Tibial artery (tissue), 4 donors: ENCODE results near the gene VEGFB.
A peak's percentile ranks its signal among the peaks of the same experiment; 100 is the strongest.

Experiments
- DNase-seq, 2 donors: peaks; one replicate each; pipeline ENCODE4 v3.0.0-alpha.2; 2019
- H3K27ac ChIP-seq, 2 donors: fragments of 200-600 bp; sonication (generic) in 1 of 2; 1 replicate in 1 of 2; 2 replicates in 1 of 2; pipeline ENCODE4 v1.5.1; 2018 to 2019; ENCODE audit warnings: mild to moderate bottlenecking in 1 of 2
- H3K27me3 ChIP-seq, 2 donors: fragments of 200-600 bp; sonication (generic) in 1 of 2; one replicate each; pipeline versions ENCODE4 v1.5.1 to v1.6.0; 2016 to 2019
- H3K36me3 ChIP-seq, 3 donors: fragments of 200-600 bp; sonication (generic) in 2 of 3; one replicate each; pipeline ENCODE4 v1.5.1; 2016 to 2019; ENCODE audit warnings: mild to moderate bottlenecking in 2 of 3
- H3K4me1 ChIP-seq, 4 donors: fragments of 200-600 bp; sonication (generic) in 2 of 4; 1 replicate in 3 of 4; 2 replicates in 1 of 4; pipeline ENCODE4 v1.5.1; 2016 to 2019
- H3K4me3 ChIP-seq, 2 donors: fragments of 200-600 bp; sonication (generic) in 1 of 2; 1 replicate in 1 of 2; 2 replicates in 1 of 2; pipeline ENCODE4 v1.5.1; 2018 to 2019; ENCODE audit warnings: mild to moderate bottlenecking in 2 of 2
- H3K9me3 ChIP-seq, 3 donors: fragments of 200-600 bp; sonication (generic) in 1 of 3; one replicate each; pipeline ENCODE4 v1.5.1; 2016 to 2019
- intact Hi-C: fragments of 100-400 bp; cut with DNase I; formaldehyde crosslinking; loops from one replicate; pipeline ENCODE4 v1.15.0; 2023; ENCODE audit warnings: low total_unique reads
- TF ChIP-seq, protein P1 (sequence below), 2 experiments: fragments of 200-600 bp in 1 of 2; fragments of 450-650 bp in 1 of 2; IDR thresholded peaks; one replicate each; pipeline ENCODE4 v1.5.1; 2017 to 2019; ENCODE audit warnings: antibody characterized with exemption in 2 of 2, mild to moderate bottlenecking in 1 of 2, moderate library complexity in 1 of 2

VEGFB gene

DNA sequence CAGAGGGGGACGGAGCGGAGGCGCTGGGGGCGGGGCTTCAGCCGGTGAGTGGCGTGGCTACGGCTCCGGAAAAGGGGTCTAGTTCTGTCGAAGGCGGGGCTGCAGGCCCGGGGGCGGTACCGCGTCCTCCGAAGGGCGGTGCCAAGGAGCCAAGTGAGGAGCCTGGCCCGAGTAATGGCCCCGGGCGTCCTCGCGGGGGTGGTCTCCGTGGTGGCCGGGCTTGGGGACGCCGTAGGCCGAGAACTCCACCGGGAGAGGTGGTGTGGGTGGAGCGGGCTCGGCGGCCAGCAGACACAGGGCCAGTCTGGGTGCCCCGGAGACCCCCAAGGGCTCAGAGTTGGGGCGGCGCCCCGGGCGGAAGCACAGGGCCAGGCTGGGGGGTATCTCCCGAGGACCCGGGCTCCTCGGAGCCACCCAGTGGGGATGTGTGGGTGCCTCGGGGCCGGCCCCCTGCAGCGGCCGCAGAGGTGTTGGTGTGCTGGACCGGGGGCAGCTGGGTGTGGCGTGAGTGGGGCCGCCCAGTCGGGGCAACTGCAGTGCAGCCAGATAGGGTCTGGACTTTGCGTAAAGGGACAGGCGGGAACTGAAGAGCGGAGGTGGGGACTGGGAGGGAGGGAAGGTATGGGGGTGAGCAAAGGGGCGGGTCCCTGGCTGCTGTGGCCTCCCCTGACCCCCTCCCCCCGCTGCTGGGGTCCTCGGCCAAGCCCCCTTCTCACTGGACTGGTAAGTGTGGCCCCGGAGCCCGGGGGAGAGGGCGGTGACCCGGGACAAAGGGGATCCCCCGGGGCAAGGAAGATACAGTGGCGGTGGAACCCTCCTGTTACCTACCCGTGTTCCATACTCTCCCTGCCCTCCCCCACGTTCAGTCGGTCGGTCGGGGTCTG lies 7.3 kb downstream of the VEGFB start:
- TF ChIP-seq, protein P1, sequence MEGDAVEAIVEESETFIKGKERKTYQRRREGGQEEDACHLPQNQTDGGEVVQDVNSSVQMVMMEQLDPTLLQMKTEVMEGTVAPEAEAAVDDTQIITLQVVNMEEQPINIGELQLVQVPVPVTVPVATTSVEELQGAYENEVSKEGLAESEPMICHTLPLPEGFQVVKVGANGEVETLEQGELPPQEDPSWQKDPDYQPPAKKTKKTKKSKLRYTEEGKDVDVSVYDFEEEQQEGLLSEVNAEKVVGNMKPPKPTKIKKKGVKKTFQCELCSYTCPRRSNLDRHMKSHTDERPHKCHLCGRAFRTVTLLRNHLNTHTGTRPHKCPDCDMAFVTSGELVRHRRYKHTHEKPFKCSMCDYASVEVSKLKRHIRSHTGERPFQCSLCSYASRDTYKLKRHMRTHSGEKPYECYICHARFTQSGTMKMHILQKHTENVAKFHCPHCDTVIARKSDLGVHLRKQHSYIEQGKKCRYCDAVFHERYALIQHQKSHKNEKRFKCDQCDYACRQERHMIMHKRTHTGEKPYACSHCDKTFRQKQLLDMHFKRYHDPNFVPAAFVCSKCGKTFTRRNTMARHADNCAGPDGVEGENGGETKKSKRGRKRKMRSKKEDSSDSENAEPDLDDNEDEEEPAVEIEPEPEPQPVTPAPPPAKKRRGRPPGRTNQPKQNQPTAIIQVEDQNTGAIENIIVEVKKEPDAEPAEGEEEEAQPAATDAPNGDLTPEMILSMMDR (IDR thresholded peaks at IDR 0.05) = no peak
- intact Hi-C loops = no loop called here
- H3K27me3 ChIP-seq = no peaks in the 10 kb centered on the region
- peaks cover 6 to 41% (median 11%) of the 10 kb centered on the region in 3 donors for H3K36me3 ChIP-seq
- H3K27ac ChIP-seq = peak overlapping the region; percentile 87 to 97
- H3K4me3 ChIP-seq = peak overlapping the region; percentile 62 to 98
- peaks cover 0 to 54% (median 39%) of the 10 kb centered on the region in 4 donors for H3K4me1 ChIP-seq
- DNase-seq = peak; percentile 56 to 87
- no peaks in the 10 kb centered on the region for H3K9me3 ChIP-seq

DNA sequence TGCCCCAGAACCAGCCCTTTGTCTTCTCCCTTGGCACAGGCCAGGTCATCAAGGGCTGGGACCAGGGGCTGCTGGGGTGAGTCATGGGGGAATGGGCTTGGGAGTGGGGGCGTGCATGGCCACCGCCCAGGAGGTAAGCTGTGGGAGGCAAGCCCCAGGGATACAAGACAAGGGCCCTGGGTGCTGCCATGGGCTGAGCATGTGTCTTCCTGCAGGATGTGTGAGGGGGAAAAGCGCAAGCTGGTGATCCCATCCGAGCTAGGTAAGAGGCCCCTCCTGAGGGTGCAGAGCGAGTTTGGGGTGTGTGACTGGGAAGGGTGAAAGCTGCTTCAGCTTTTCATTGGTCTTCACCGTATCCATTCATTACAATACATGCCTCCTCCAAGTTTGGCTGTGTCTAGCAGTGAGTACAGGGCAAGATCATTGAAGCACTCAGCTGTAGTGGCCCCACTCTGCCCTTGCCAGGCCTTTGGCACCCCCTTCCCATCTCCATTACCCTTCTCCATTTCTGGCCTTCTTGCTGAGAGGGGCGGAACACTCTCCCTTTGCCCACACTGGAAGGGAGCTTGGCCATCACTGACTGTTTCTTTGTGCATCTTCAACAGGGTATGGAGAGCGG lies 9.0 kb downstream of the VEGFB start:
- TF ChIP-seq, protein P1 (IDR thresholded peaks at IDR 0.05) = no peak
- Histone ChIP-seq H3K4me1 (peaks cover 0 to 60% (median 45%) of the 10 kb centered on the region in 4 donors), H3K36me3 (peaks cover 0 to 25% (median under 1%) of the 10 kb centered on the region in 3 donors), H3K27me3 (no peaks in the 10 kb centered on the region), H3K27ac (peak overlapping the region in 1 of 2 donors; percentile 87), H3K4me3 (no peak overlapping the region), H3K9me3 (no peaks in the 10 kb centered on the region)
- no peak for DNase-seq
- intact Hi-C loops = no loop called here

DNA sequence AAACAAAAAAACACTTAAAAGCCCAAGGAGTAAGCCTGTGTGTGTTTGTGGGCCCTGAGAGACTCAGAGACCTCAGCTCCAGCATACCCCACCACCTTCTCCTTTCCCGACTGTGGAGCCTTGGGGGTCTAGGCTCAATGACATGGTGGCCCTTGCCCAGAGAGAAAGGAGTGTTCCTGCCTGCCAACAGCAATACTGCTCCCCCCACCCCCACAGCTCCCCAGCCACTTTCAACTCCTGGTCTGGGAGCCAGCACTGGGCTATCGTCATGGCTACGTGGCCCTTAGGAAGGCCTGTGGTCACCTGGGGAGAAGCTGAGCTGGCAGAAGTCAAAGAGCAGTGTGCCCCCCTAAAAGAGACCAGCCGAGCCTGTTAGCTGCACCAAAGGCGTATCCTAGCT lies 9.7 kb downstream of the VEGFB start:
- peaks cover 0 to 60% (median 45%) of the 10 kb centered on the region in 4 donors for H3K4me1 ChIP-seq
- intact Hi-C loops = no loop called here
- H3K27me3 ChIP-seq = no peaks in the 10 kb centered on the region
- no peak for DNase-seq
- TF ChIP-seq, protein P1 (IDR thresholded peaks at IDR 0.05) = no peak
- no peaks in the 10 kb centered on the region for H3K9me3 ChIP-seq
- H3K36me3 ChIP-seq = peaks cover 0 to 17% (median 0%) of the 10 kb centered on the region in 3 donors
- peak overlapping the region in 1 of 2 donors; percentile 89 for H3K27ac ChIP-seq
- no peak overlapping the region for H3K4me3 ChIP-seq

DNA sequence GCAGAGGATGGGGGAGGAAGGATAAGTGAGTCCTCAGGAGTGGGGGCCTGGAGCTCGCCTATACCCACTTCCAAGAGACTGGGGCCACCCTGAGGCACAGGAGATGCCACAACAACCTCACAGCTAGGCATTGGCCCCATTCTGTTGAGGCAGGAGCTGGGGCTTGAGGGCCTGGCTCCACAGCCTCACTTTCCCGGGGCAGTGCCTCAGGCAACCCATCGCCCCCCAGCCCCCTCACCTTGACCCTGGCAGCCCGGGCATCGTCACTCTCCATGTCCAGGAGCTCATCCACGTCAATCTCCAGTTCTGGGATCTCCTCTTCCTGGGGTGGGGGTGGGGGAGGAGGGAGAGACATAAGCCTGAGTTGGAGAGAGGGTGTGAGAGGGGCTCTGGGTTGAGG lies 10.6 kb downstream of the VEGFB start:
- H3K27me3 ChIP-seq = no peaks in the 10 kb centered on the region
- H3K27ac ChIP-seq = peak overlapping the region; percentile 87 to 89
- TF ChIP-seq, protein P1 (IDR thresholded peaks at IDR 0.05) = no peak
- peaks cover 0 to 15% (median 0%) of the 10 kb centered on the region in 3 donors for H3K36me3 ChIP-seq
- H3K9me3 ChIP-seq = no peaks in the 10 kb centered on the region
- intact Hi-C loops = no loop called here
- H3K4me3 ChIP-seq = peak overlapping the region; percentile 62 to 79
- no peak for DNase-seq
- peaks cover 0 to 56% (median 43%) of the 10 kb centered on the region in 4 donors for H3K4me1 ChIP-seq

DNA sequence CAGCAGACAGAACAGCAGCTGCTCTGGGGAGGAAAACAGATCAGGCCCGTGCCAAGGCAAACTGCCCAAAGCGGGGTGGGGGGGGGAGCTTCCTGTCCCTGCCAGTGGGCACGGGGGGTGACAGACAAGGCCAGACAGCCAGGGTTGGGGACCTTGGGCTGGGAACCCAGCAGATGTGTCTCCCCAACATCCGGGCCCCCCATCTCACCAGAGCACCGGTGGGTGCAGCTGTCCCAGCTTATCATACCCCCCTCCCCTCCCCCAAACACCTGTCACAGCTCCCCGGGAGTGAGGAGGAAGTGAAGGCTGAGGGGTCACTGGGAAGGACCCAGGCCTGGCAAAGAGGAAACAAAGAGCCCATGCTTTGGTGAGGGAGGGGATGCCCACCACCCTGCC lies 11.0 kb downstream of the VEGFB start:
- Histone ChIP-seq H3K9me3 (no peaks in the 10 kb centered on the region), H3K4me1 (peaks cover 0 to 53% (median 39%) of the 10 kb centered on the region in 4 donors), H3K27me3 (no peaks in the 10 kb centered on the region), H3K36me3 (peaks cover 0 to 15% (median 0%) of the 10 kb centered on the region in 3 donors), H3K27ac (peak overlapping the region; percentile 87 to 89), H3K4me3 (peak overlapping the region; percentile 62 to 79)
- intact Hi-C loops = no loop called here
- DNase-seq = peak in 1 of 2 donors; percentile 90
- TF ChIP-seq, protein P1 (IDR thresholded peaks at IDR 0.05) = no peak
